Measurements from ENCODE around the gene AVP. TPM values are rescaled to one million over a fixed set of nuclear protein-coding genes. Genes with fewer than 3 reads are reported as not detected.

AVP gene
- polyA plus RNA-seq, 3 donors from 2014 or later: not detected

- DNase-seq: peak in 2 of 3 donors; percentile 68 to 72
- Mint-ChIP-seq H3K36me3 (peaks cover 0 to 15% (median 3%) of the 10 kb centered on the region in 3 donors), H3K27ac (peak overlapping the region; percentile 78 to 87 (median 83)), H3K9me3 (no peaks in the 10 kb centered on the region), H3K4me1 (peaks cover 16% of the 10 kb centered on the region in 2 donors), H3K4me3 (peak overlapping the region; percentile 81 to 93 (median 85)), H3K27me3 (ENCODE audit: low read depth in 3 of 3) (peaks cover 6 to 16% (median 7%) of the 10 kb centered on the region in 3 donors)
Measured at GRCh38 chr20:3045042-3045815, 39.3 kb downstream of the AVP start.

GRCh38 chr20:3044336-3044965 lies 40.1 kb downstream of the AVP start:
- peaks cover 3 to 13% (median 4%) of the 10 kb centered on the region in 3 donors for H3K36me3 Mint-ChIP-seq
- no peaks in the 10 kb centered on the region for H3K9me3 Mint-ChIP-seq
- H3K4me1 Mint-ChIP-seq: peaks cover 16% of the 10 kb centered on the region in 2 donors
- peak overlapping the region in 5 of 6 donors; percentile 24 to 87 (median 82) for H3K27ac Mint-ChIP-seq
- peak overlapping the region in 4 of 5 donors; percentile 18 to 90 (median 54) for H3K4me3 Mint-ChIP-seq
- H3K27me3 Mint-ChIP-seq (ENCODE audit: low read depth in 3 of 3): peaks cover 6 to 16% (median 7%) of the 10 kb centered on the region in 3 donors
- no peak for DNase-seq

- Mint-ChIP-seq H3K36me3 (peaks cover 5 to 18% (median 10%) of the 10 kb centered on the region in 3 donors), H3K27me3 (ENCODE audit: low read depth in 3 of 3) (peaks cover 6 to 16% (median 7%) of the 10 kb centered on the region in 3 donors), H3K27ac (peak within 1 kb of the TSS; percentile 42 to 87 (median 66)), H3K9me3 (no peaks in the 10 kb centered on the region), H3K4me1 (peaks cover 16% of the 10 kb centered on the region in 2 donors), H3K4me3 (peak within 1 kb of the TSS in 2 of 5 donors; percentile 18)
- no peak for DNase-seq
Measured at GRCh38 chr20:3043322-3043721, 41.2 kb downstream of the AVP start, which contains the start of gene GNRH2. Gene GNRH2 (plus strand): TSS chr20:3043622. CDS start chr20:3044415, 793 bp downstream.

- Mint-ChIP-seq H3K36me3 (peaks cover 5 to 21% (median 10%) of the 10 kb centered on the region in 3 donors), H3K4me1 (peaks cover 16% of the 10 kb centered on the region in 2 donors), H3K4me3 (no peak overlapping the region), H3K9me3 (no peaks in the 10 kb centered on the region), H3K27ac (peak overlapping the region in 1 of 6 donors; percentile 68), H3K27me3 (ENCODE audit: low read depth in 3 of 3) (peaks cover 6 to 16% (median 7%) of the 10 kb centered on the region in 3 donors)
- no peak for DNase-seq
Measured at GRCh38 chr20:3042625-3043024, 41.9 kb downstream of the AVP start.

GRCh38 chr20:3041854-3042409 lies 42.6 kb downstream of the AVP start:
- H3K36me3 Mint-ChIP-seq: peaks cover 5 to 24% (median 10%) of the 10 kb centered on the region in 3 donors
- no peak for DNase-seq
- peak overlapping the region in 4 of 6 donors; percentile 62 to 71 (median 66) for H3K27ac Mint-ChIP-seq
- H3K9me3 Mint-ChIP-seq: no peaks in the 10 kb centered on the region
- peaks cover 14% of the 10 kb centered on the region in 2 donors for H3K4me1 Mint-ChIP-seq
- no peak overlapping the region for H3K4me3 Mint-ChIP-seq
- H3K27me3 Mint-ChIP-seq (ENCODE audit: low read depth in 3 of 3): peaks cover 6 to 16% (median 7%) of the 10 kb centered on the region in 3 donors

GRCh38 chr20:3040086-3040485 lies 44.4 kb downstream of the AVP start:
- H3K27ac Mint-ChIP-seq: peak overlapping the region in 4 of 6 donors; percentile 4 to 52 (median 18)
- H3K4me3 Mint-ChIP-seq: no peak overlapping the region
- peaks cover 5 to 40% (median 19%) of the 10 kb centered on the region in 3 donors for H3K36me3 Mint-ChIP-seq
- DNase-seq: no peak
- peaks cover 4 to 6% of the 10 kb centered on the region in 2 donors for H3K4me1 Mint-ChIP-seq
- H3K27me3 Mint-ChIP-seq (ENCODE audit: low read depth in 3 of 3): peaks cover 2 to 16% (median 4%) of the 10 kb centered on the region in 3 donors
- H3K9me3 Mint-ChIP-seq: no peaks in the 10 kb centered on the region

GRCh38 chr20:3039426-3039825 lies 45.1 kb downstream of the AVP start:
- Mint-ChIP-seq H3K27ac (no peak overlapping the region), H3K9me3 (no peaks in the 10 kb centered on the region), H3K27me3 (ENCODE audit: low read depth in 3 of 3) (peaks cover 2 to 11% (median 4%) of the 10 kb centered on the region in 3 donors), H3K4me1 (peaks cover 0 to 3% of the 10 kb centered on the region in 2 donors), H3K4me3 (no peak overlapping the region), H3K36me3 (peaks cover 5 to 46% (median 24%) of the 10 kb centered on the region in 3 donors)
- DNase-seq: no peak

GRCh38 chr20:3038454-3038853 lies 46.1 kb downstream of the AVP start:
- Mint-ChIP-seq H3K27me3 (ENCODE audit: low read depth in 3 of 3) (peaks cover 2 to 10% (median 4%) of the 10 kb centered on the region in 3 donors), H3K4me1 (peaks cover 0 to 3% of the 10 kb centered on the region in 2 donors), H3K9me3 (no peaks in the 10 kb centered on the region), H3K36me3 (peaks cover 5 to 53% (median 24%) of the 10 kb centered on the region in 3 donors), H3K27ac (peak overlapping the region in 5 of 6 donors; percentile 2 to 56 (median 46)), H3K4me3 (no peak overlapping the region)
- no peak for DNase-seq

GRCh38 chr20:3037654-3038053 lies 46.9 kb downstream of the AVP start:
- Mint-ChIP-seq H3K9me3 (no peaks in the 10 kb centered on the region), H3K27me3 (ENCODE audit: low read depth in 3 of 3) (peaks cover 2 to 9% (median 4%) of the 10 kb centered on the region in 3 donors), H3K4me1 (peaks cover 0 to 3% of the 10 kb centered on the region in 2 donors), H3K4me3 (no peak overlapping the region), H3K36me3 (peaks cover 5 to 53% (median 24%) of the 10 kb centered on the region in 3 donors), H3K27ac (peak overlapping the region in 1 of 6 donors; percentile 30)
- DNase-seq: no peak

GRCh38 chr20:3032624-3033023 lies 51.9 kb downstream of the AVP start:
- Mint-ChIP-seq H3K27ac (no peak overlapping the region), H3K9me3 (no peaks in the 10 kb centered on the region), H3K36me3 (peaks cover 0 to 47% (median 26%) of the 10 kb centered on the region in 3 donors), H3K4me1 (no peaks in the 10 kb centered on the region), H3K27me3 (ENCODE audit: low read depth in 3 of 3) (peaks cover 2 to 4% (median 2%) of the 10 kb centered on the region in 3 donors), H3K4me3 (no peak overlapping the region)
- no peak for DNase-seq

Other genes starting within 250 kb of the AVP start
- 10 to 100 TPM; 21.9 to 24.1 (median 23.4) TPM for gene PCED1A, start 244.1 kb downstream of the AVP start, polyA plus RNA-seq
- gene VPS16, start 244.0 kb downstream of the AVP start, polyA plus RNA-seq: 10 to 100 TPM; 61.8 to 81.3 (median 76.5) TPM
- gene PTPRA, start 211.2 kb downstream of the AVP start, polyA plus RNA-seq: 10 to 100 TPM; 39.5 to 63.5 (median 60.0) TPM
- gene GNRH2, start 41.1 kb downstream of the AVP start, polyA plus RNA-seq: not detected
- gene MRPS26, start 38.7 kb downstream of the AVP start, polyA plus RNA-seq: 10 to 100 TPM; 65.2 to 76.5 (median 70.7) TPM
- 1 to 10 TPM in 1 of 3 donors, not detected in 2; 1.1 TPM for gene OXT, start 13.1 kb downstream of the AVP start, polyA plus RNA-seq
- gene FASTKD5, start 75.1 kb upstream of the AVP start, polyA plus RNA-seq: 10 to 100 TPM; 12.2 to 26.5 (median 20.5) TPM
- 1 to 10 TPM; 2.3 to 7.0 (median 4.9) TPM for gene UBOX5, start 75.1 kb upstream of the AVP start, polyA plus RNA-seq
- gene LZTS3, start 88.8 kb upstream of the AVP start, polyA plus RNA-seq: not detected
- 10 to 100 TPM; 45.6 to 63.1 (median 48.0) TPM for gene DDRGK1, start 120.0 kb upstream of the AVP start, polyA plus RNA-seq
- gene ITPA, start 124.8 kb upstream of the AVP start, polyA plus RNA-seq: 10 to 100 TPM; 75.0 to 84.5 (median 76.3) TPM
- gene SLC4A11, start 154.5 kb upstream of the AVP start, polyA plus RNA-seq: not detected